Stimulated activated naive CD8-positive, alpha-beta T cell treated with anti-CD3 and anti-CD28 coated beads, Interleukin-15, amount 100 ng/mL, for 72 hours (primary cell): ENCODE data around the gene PPIP5K1.
"Not testable (repeated sequence)": the region's sequence is repeated elsewhere in the genome, so short reads cannot be mapped to it uniquely, and the experiment has no call there.

Source experiments
- ATAC-seq: fragments of 150-1000 bp; cut with Tn5 transposase; 2 replicates; pipeline ENCODE4 v1.10.0; 2021; ENCODE audit warnings: mild to moderate bottlenecking, moderate library complexity
- DNase-seq, 2 donors: peaks; one replicate each; pipeline ENCODE4 v3.0.0; 2021 to 2022
- H3K27ac Mint-ChIP-seq, 2 donors: one replicate each; pipeline ENCODE4 v1.8.0; 2022; ENCODE audit warnings: mild to moderate bottlenecking in 2 of 2, mixed read lengths in 2 of 2, moderate library complexity in 2 of 2
- H3K27me3 Mint-ChIP-seq: one replicate; pipeline ENCODE4 v1.8.0; 2022; ENCODE audit warnings: mixed read lengths
- H3K4me1 Mint-ChIP-seq: one replicate; pipeline ENCODE4 v1.8.0; 2022; ENCODE audit warnings: mild to moderate bottlenecking, mixed read lengths
- H3K4me3 Mint-ChIP-seq, 2 donors: one replicate each; pipeline ENCODE4 v1.8.0; 2022; ENCODE audit warnings: mild to moderate bottlenecking in 2 of 2, mixed read lengths in 2 of 2, moderate library complexity in 1 of 2
- H3K9me3 Mint-ChIP-seq, 2 donors: one replicate each; pipeline ENCODE4 v1.8.0; 2022; ENCODE audit warnings: mixed read lengths in 2 of 2

PPIP5K1 gene

GRCh38 chr15:43562753-43563152 lies 27.3 kb downstream of the PPIP5K1 start:
- H3K4me1 Mint-ChIP-seq, H3K9me3 Mint-ChIP-seq, H3K27ac Mint-ChIP-seq, H3K27me3 Mint-ChIP-seq, H3K4me3 Mint-ChIP-seq, DNase-seq, ATAC-seq: not testable (repeated sequence)

- Mint-ChIP-seq H3K9me3 (no peaks in the 10 kb centered on the region), H3K27ac (no peak overlapping the region), H3K4me1 (no peaks in the 10 kb centered on the region), H3K27me3 (no peaks in the 10 kb centered on the region), H3K4me3 (no peak overlapping the region)
- DNase-seq (no peak), ATAC-seq (no peak)
Measured at GRCh38 chr15:43552986-43553385, 37.0 kb downstream of the PPIP5K1 start.

GRCh38 chr15:43552256-43552655 lies 37.8 kb downstream of the PPIP5K1 start:
- H3K27ac Mint-ChIP-seq, result no peak overlapping the region
- H3K27me3 Mint-ChIP-seq, result no peaks in the 10 kb centered on the region
- no peaks in the 10 kb centered on the region for H3K4me1 Mint-ChIP-seq
- DNase-seq (no peak), ATAC-seq (no peak)
- H3K9me3 Mint-ChIP-seq, result no peaks in the 10 kb centered on the region
- no peak overlapping the region for H3K4me3 Mint-ChIP-seq

- no peak for DNase-seq
- no peak for ATAC-seq
- H3K4me3 Mint-ChIP-seq, result no peak overlapping the region
- no peaks in the 10 kb centered on the region for H3K27me3 Mint-ChIP-seq
- H3K27ac Mint-ChIP-seq, result no peak overlapping the region
- H3K9me3 Mint-ChIP-seq, result no peaks in the 10 kb centered on the region
- H3K4me1 Mint-ChIP-seq, result no peaks in the 10 kb centered on the region
Measured at GRCh38 chr15:43550527-43551363, 39.3 kb downstream of the PPIP5K1 start.

- DNase-seq (no peak), ATAC-seq (no peak)
- Mint-ChIP-seq H3K4me3 (no peak overlapping the region), H3K9me3 (no peaks in the 10 kb centered on the region), H3K4me1 (no peaks in the 10 kb centered on the region), H3K27me3 (no peaks in the 10 kb centered on the region), H3K27ac (no peak overlapping the region)
Measured at GRCh38 chr15:43547539-43547938, 42.5 kb downstream of the PPIP5K1 start.

- Mint-ChIP-seq H3K27ac (peak overlapping the region in 1 of 2 donors; percentile 31), H3K9me3 (no peaks in the 10 kb centered on the region), H3K4me1 (no peaks in the 10 kb centered on the region), H3K27me3 (no peaks in the 10 kb centered on the region), H3K4me3 (no peak overlapping the region)
- DNase-seq (no peak), ATAC-seq (no peak)
Measured at GRCh38 chr15:43545426-43545825, 44.6 kb downstream of the PPIP5K1 start.

- no peak overlapping the region for H3K27ac Mint-ChIP-seq
- no peak overlapping the region for H3K4me3 Mint-ChIP-seq
- ATAC-seq (no peak), DNase-seq (no peak)
- H3K4me1 Mint-ChIP-seq, result no peaks in the 10 kb centered on the region
- no peaks in the 10 kb centered on the region for H3K27me3 Mint-ChIP-seq
- no peaks in the 10 kb centered on the region for H3K9me3 Mint-ChIP-seq
Measured at GRCh38 chr15:43544266-43544665, 45.7 kb downstream of the PPIP5K1 start.

- DNase-seq (no peak), ATAC-seq (no peak)
- peak overlapping the region; percentile 59 to 78 for H3K27ac Mint-ChIP-seq
- no peaks in the 10 kb centered on the region for H3K9me3 Mint-ChIP-seq
- no peak overlapping the region for H3K4me3 Mint-ChIP-seq
- H3K4me1 Mint-ChIP-seq, result no peaks in the 10 kb centered on the region
- H3K27me3 Mint-ChIP-seq, result no peaks in the 10 kb centered on the region
Measured at GRCh38 chr15:43541785-43542184, 48.2 kb downstream of the PPIP5K1 start.

- no peaks in the 10 kb centered on the region for H3K27me3 Mint-ChIP-seq
- H3K9me3 Mint-ChIP-seq, result no peaks in the 10 kb centered on the region
- H3K4me3 Mint-ChIP-seq, result no peak overlapping the region
- no peaks in the 10 kb centered on the region for H3K4me1 Mint-ChIP-seq
- ATAC-seq, result no peak
- no peak overlapping the region for H3K27ac Mint-ChIP-seq
- DNase-seq, result no peak
Measured at GRCh38 chr15:43538091-43538490, 51.9 kb downstream of the PPIP5K1 start.

GRCh38 chr15:43534897-43535296 lies 55.1 kb downstream of the PPIP5K1 start:
- H3K4me3 Mint-ChIP-seq, result no peak overlapping the region
- no peak overlapping the region for H3K27ac Mint-ChIP-seq
- no peak for DNase-seq
- H3K4me1 Mint-ChIP-seq, result no peaks in the 10 kb centered on the region
- H3K9me3 Mint-ChIP-seq, result no peaks in the 10 kb centered on the region
- no peaks in the 10 kb centered on the region for H3K27me3 Mint-ChIP-seq
- ATAC-seq, result no peak

GRCh38 chr15:43532826-43533225 lies 57.2 kb downstream of the PPIP5K1 start:
- not testable (repeated sequence) for ATAC-seq, DNase-seq, H3K27ac Mint-ChIP-seq, H3K9me3 Mint-ChIP-seq, H3K27me3 Mint-ChIP-seq, H3K4me1 Mint-ChIP-seq, H3K4me3 Mint-ChIP-seq

- no peak overlapping the region for H3K27ac Mint-ChIP-seq
- H3K4me1 Mint-ChIP-seq, result no peaks in the 10 kb centered on the region
- DNase-seq, result no peak
Measured at GRCh38 chr15:43531018-43531670, 58.9 kb downstream of the PPIP5K1 start.

GRCh38 chr15:43529587-43530345 lies 60.2 kb downstream of the PPIP5K1 start:
- H3K4me1 Mint-ChIP-seq, result peaks cover 7% of the 10 kb centered on the region
- no peak overlapping the region for H3K4me3 Mint-ChIP-seq
- DNase-seq (no peak), ATAC-seq (no peak)
- H3K27ac Mint-ChIP-seq, result no peak overlapping the region
- no peaks in the 10 kb centered on the region for H3K9me3 Mint-ChIP-seq
- no peaks in the 10 kb centered on the region for H3K27me3 Mint-ChIP-seq

More at GRCh38 chr15:43531018-43531670, 58.9 kb downstream of the PPIP5K1 start:
- no peak overlapping the region for H3K4me3 Mint-ChIP-seq
- no peak for ATAC-seq
- H3K9me3 Mint-ChIP-seq, result no peaks in the 10 kb centered on the region
- H3K27me3 Mint-ChIP-seq, result no peaks in the 10 kb centered on the region

- Mint-ChIP-seq H3K27me3 (no peaks in the 10 kb centered on the region), H3K4me1 (peaks cover 13% of the 10 kb centered on the region), H3K9me3 (no peaks in the 10 kb centered on the region), H3K4me3 (no peak overlapping the region), H3K27ac (no peak overlapping the region)
- ATAC-seq (peak; percentile 31), DNase-seq (no peak)
Measured at GRCh38 chr15:43529141-43529540, 60.9 kb downstream of the PPIP5K1 start.

GRCh38 chr15:43528542-43529007 lies 61.4 kb downstream of the PPIP5K1 start:
- ATAC-seq, result peak; percentile 4
- Mint-ChIP-seq H3K4me3 (no peak overlapping the region), H3K4me1 (peaks cover 15% of the 10 kb centered on the region), H3K9me3 (no peaks in the 10 kb centered on the region), H3K27ac (no peak overlapping the region), H3K27me3 (no peaks in the 10 kb centered on the region)
- DNase-seq, result no peak
